Superior temporal gyrus (tissue), 1 donor: ENCODE data around the gene SHISA3.
"Not testable (repeated sequence)": the region's sequence is repeated elsewhere in the genome, so short reads cannot be mapped to it uniquely, and the experiment has no call there.

ENCODE experiments used
- DNase-seq: peaks from one replicate; pipeline ENCODE4 v3.0.0-alpha.2; 2016; ENCODE audit errors: extremely low spot score

The SHISA3 gene

GRCh38 chr4:42396752-42397634 is at the start of gene SHISA3:
SHISA3 (plus strand) TSS chr4:42397488; CDS start chr4:42398057, 569 bp downstream.
- no peak for DNase-seq

DNA sequence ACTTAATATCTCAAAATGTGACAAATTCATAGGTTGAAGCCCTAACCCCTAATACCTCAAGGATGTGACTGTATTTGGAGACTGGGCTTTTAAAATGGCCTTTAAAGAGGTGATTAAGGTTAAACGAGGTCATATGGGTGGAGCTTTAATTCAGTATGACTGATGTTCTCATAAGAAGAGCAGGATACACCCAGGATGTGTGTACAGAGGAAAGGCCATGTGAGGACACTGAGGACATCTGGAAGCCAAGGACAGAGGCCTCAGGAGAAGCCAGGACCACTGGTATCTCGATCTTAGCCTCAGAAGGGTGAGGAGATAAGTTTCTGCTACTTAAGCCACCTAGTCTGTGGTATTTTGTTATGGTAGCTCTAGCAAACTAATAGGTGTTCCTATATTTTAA is 49.0 kb upstream of the SHISA3 start:
- DNase-seq = no peak

DNA sequence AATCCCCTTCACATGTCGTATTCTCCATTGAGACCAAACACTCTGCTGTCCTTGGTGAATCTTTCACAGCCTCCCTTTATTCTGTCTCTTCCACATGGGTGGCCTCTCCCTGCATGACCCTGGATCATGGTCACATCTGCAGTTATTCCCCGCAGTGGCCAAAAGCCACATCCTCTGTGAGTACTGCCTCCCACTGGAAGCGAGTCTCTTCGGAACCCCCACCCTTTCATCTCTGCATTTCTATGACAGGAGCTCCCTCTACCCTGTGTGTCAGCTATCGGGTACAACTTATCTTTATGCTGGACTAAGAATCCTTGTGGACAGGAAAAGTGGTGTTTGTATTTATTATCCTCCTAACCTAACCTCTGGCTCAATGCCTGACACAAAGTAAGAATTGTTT is 48.6 kb upstream of the SHISA3 start:
- DNase-seq = no peak

GRCh38 chr4:42350611-42351182 is 46.6 kb upstream of the SHISA3 start:
- DNase-seq = no peak

DNA sequence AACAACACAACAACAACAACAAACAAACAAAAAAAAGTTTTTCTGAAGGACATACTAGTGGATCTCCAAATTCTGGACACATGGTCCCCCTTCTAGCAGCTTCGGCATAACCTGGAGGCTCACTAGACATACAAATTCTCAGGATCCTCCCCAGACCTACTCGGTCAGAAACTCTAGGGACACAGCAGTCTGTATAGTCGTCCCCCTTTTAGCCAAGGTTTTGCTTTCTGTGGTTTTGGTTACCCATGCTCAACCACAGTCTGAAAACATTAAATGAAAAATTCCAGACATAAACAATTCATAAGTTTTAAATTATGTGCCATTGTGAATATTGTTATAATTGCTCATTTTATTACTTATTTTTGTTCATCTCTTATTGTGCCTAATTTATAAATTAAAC is 45.2 kb upstream of the SHISA3 start:
- DNase-seq = no peak

- DNase-seq = no peak
These were observed 40.0 kb upstream of the SHISA3 start for GRCh38 chr4:42357325-42357724.

- no peak for DNase-seq
These were observed 37.6 kb upstream of the SHISA3 start for GRCh38 chr4:42359711-42360110.

- DNase-seq = no peak
These were observed 37.0 kb upstream of the SHISA3 start for GRCh38 chr4:42360256-42360669.

DNA sequence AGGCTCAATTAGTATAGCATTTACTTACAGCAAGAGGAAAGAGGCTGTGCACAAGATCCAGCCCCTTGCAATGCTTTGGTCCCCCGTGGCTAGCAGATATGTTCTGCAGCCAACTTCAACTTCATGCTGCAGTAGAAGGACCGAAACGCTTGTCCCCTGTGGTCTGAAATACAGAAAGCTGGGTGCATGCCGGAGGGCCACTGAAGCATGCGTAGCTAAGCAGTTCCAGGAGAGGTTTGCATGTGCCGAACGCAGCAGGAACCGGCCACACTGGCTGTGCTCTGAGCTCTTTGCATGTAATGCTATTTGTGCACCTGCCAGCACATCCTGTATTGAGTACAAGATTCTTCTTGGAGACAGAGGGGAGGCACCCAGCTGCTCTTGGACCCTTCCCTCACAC is 35.8 kb upstream of the SHISA3 start:
- DNase-seq = no peak

DNA sequence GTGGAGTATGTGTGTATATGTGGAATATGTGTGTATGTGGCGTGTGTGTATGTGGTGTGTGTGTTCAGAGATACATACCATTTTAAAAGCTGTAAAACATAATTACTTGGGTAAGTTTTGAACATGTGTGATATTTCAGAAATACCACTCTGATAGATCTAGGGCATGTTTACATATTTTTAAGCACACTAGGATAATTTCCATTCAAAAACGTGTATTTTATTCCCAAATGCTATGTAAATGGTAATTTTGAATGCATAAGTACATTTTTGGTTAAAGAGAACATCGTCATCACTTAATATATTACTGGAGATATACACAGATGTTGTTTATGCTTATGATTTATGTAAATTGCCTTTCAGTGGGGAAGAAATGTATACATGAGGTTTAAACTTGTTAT is 34.7 kb upstream of the SHISA3 start:
- no peak for DNase-seq

DNA sequence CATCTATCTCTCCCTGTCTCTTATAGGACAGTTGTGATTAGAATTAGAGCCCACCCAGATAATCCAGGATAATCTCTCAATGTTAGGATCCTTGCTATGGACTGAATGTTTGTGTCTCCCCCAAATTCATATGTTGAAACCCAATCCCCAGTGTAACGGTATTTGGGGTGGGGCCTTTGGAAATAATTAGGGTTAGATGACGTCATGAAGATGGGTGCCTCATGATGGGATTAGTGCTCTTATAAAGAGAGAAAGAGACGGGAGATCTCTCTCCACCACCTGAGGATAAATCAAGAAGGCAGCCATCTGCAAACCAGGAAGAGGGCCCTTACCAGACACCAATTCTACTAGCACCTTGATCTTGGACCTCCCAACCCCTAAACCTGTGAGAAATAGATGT is 33.7 kb upstream of the SHISA3 start:
- no peak for DNase-seq

DNA sequence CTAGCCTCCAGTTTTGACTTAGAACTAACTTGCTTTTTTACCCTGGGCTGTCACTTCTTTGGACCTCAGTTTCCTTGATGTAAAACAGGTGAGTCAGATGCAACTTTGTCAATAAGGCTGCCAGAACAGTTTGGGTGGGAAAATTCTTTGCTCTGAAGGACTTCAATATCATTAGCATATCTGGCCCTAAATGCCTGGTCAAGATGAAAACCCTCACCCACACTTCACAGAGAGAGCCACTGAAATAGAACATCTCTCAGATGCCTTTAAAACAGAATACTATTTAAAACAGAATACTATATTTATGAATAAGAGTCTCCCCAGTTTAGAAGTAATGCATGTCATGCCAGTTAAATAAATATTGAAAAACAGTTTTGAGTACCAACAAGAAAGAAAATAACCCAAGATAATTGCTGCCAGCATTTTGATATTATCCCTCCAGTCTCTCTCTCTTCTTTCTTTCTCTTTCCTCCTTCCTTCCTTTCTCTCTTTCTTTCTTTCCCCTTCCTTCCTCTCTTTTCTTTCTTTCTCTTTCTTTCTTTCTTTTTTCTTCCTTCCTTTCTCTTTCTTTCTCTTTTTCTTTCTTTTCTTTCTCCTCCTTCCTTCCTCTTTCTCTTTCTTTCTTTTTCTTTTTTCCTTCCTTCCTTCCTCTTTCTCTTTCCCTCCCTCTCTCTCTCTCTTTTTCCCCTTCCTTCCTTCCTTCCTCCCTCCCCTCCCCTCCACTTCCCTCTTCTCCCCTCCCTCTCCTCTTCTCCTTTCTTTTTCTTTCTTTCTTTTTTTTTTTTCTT is 32.8 kb upstream of the SHISA3 start:
- no peak for DNase-seq

DNA sequence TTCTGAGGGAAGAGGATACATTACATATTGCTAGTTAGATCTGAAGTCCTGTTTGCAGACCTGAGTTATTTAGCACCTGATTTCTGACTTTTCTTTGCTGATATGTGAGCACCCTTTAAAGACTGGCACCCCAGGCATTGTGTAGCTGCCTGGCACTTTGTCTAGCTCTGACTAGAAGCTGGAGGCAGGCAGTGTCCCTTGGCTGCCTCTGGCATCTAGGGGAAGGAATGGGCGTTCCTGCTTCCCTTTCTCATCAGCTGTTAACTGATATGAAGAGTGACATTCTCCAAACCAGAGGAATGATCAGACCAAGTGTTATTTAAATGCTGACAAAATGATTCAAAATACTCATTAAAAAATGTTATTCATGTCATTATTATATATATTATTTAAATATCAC is 30.3 kb upstream of the SHISA3 start:
- no peak for DNase-seq

- DNase-seq = no peak
These were observed 27.8 kb upstream of the SHISA3 start for GRCh38 chr4:42369489-42369888.

- DNase-seq = peak; percentile 83
These were observed 25.7 kb upstream of the SHISA3 start for GRCh38 chr4:42371305-42372252.

GRCh38 chr4:42372303-42372702 is 25.0 kb upstream of the SHISA3 start:
- not testable (repeated sequence) for DNase-seq

DNA sequence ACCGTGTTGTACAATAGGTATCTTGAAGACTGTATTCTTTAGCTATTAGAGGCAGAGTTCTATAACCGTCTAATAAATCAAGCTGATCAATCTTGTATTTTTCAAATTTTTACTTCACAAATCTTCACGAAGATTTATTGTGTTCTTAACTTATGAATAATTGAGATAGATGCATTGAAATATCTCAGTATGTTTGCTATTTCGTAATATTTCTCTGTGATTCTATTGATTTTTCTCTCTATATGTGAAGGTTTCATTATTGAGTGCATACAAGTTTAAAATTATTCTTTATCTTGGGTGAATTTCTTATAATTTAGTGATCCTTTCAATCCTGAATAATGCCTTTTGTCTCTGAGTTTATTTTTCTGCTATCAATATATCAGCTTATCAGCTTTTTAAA is 19.8 kb upstream of the SHISA3 start:
- DNase-seq = no peak

GRCh38 chr4:42381666-42382065 is 15.6 kb upstream of the SHISA3 start:
- no peak for DNase-seq

DNA sequence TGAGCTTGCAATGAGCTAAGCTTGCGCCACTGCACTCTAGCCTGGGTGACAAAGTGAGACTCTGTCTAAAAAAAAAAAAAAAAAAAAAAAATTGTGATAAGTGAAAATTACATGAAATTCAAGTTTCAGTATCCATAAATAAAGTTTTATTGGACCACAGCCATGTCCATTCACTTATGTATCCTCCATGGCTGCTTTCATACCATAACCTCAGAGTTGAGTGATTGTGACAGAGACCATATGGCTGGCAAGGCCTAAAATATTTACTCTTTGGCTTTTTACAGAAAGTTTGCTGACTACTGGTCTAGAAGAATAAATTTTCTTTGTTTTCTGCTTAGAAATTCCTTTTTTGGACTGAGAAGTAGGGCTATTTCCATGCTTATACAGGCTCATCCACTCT is 11.8 kb upstream of the SHISA3 start:
- DNase-seq = no peak

DNA sequence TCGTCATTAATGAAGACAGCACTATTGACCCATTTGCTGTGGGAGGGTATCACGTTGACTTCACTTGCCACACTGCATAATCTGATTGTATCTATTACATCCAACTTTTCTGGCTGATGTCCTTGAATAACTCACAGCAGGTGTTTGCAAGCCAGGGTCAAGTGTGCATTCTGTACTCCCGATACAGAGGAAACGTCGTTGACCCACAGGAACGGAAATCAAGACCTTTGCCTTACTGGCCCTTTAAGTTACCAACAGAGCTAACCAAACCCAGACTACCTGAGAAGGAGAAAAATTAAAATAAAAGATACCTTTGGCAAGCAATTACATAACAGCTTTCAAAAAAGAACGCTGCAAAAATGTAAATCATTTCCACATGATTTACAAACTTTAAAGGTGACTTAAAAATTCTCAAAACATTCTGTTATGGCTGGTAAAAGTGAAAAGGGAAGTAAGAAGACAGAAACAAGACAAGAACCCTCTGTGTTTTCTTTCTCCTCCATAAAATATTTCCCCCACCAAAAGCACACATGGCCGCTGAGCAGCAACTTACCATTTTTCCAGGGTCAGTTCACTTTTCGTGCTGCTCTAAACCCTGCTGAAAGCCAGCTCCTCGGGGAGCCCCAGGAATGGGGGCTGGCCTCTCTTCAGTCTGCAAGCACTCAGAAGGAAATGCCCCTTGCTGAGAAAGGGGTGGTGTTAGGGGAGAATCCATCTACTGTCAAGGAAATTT is 6.5 kb upstream of the SHISA3 start:
- DNase-seq = no peak

- DNase-seq = no peak
These were observed 6.0 kb upstream of the SHISA3 start for GRCh38 chr4:42391355-42391664.
